Stomach smooth muscle (tissue), 2 donors: ENCODE results near the gene PLXNA1.

Source experiments
- H3K27ac ChIP-seq: one replicate; pipeline ENCODE4 v1.7.0; 2013; ENCODE audit warnings: mild to moderate bottlenecking, low read length, inconsistent platforms
- H3K27me3 ChIP-seq, 2 donors: one replicate each; pipeline ENCODE4 v1.7.0; 2013; ENCODE audit warnings: low read length in 2 of 2; ENCODE audit not compliant: insufficient read depth in 2 of 2, control insufficient read depth in 1 of 2
- H3K36me3 ChIP-seq, 2 donors: one replicate each; pipeline ENCODE4 v1.7.0; 2013; ENCODE audit warnings: low read length in 2 of 2; ENCODE audit not compliant: control insufficient read depth in 2 of 2, insufficient read depth in 2 of 2
- H3K4me1 ChIP-seq: one replicate; pipeline ENCODE4 v1.7.0; 2013; ENCODE audit warnings: low read length; ENCODE audit not compliant: control insufficient read depth, insufficient read depth
- H3K4me3 ChIP-seq, 2 donors: one replicate each; pipeline ENCODE4 v1.7.0; 2013; ENCODE audit warnings: low read length in 2 of 2
- H3K9ac ChIP-seq, 2 donors: one replicate each; pipeline ENCODE4 v1.7.0; 2013; ENCODE audit warnings: low read length in 2 of 2, mild to moderate bottlenecking in 1 of 2
- H3K9me3 ChIP-seq, 2 donors: one replicate each; pipeline ENCODE4 v1.7.0; 2013; ENCODE audit warnings: low read length in 2 of 2; ENCODE audit not compliant: control insufficient read depth in 2 of 2
- donor health status: healthy.
- donor health status: Pancreatic carcinoma.

PLXNA1 gene

DNA sequence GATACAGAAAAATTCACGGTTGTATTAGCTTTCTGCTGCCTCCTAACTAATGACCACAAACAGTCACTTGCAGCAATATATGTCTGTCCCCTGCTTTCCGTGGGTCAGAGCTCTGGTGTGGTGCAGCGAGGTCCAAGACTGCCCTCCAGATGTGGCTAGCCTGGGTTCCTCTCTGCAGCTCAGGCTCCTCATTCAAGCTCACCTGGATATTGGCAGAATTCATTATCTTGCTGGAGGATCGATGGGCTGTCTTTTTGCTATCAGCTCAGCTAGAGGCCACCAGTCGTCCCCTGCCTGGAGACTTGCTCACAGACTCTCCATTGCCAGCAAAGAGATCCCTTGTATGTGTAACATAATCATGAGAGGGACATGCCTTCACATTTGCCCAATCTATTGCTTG, 12.8 kb upstream of the PLXNA1 start:
- Histone ChIP-seq H3K4me3 (no peak overlapping the region), H3K4me1 (no peaks in the 10 kb centered on the region), H3K36me3 (no peaks in the 10 kb centered on the region), H3K27ac (no peak overlapping the region), H3K9me3 (no peaks in the 10 kb centered on the region), H3K27me3 (no peaks in the 10 kb centered on the region), H3K9ac (no peak overlapping the region)

DNA sequence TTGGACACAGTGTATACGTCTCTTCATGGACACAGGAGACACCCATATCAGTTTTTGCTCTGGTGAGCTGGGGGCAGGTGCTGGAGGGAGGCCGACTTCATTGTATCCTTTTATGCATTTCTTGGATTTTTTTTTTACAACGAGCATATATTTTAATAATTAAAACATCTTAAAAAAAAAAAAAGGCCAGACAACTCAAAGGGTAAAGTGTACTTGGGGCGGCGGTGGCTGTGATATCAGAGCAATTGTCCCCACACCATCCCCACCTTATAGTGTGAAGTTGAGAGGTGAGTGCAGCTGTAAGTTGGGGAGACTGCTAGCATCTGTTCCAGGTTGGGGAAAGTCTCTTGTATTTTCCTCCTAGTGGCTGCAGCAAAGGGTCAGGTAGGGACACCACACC, 12.0 kb upstream of the PLXNA1 start:
- Histone ChIP-seq H3K9ac (no peak overlapping the region), H3K4me3 (no peak overlapping the region), H3K27me3 (no peaks in the 10 kb centered on the region), H3K27ac (no peak overlapping the region), H3K36me3 (no peaks in the 10 kb centered on the region), H3K9me3 (no peaks in the 10 kb centered on the region), H3K4me1 (no peaks in the 10 kb centered on the region)

DNA sequence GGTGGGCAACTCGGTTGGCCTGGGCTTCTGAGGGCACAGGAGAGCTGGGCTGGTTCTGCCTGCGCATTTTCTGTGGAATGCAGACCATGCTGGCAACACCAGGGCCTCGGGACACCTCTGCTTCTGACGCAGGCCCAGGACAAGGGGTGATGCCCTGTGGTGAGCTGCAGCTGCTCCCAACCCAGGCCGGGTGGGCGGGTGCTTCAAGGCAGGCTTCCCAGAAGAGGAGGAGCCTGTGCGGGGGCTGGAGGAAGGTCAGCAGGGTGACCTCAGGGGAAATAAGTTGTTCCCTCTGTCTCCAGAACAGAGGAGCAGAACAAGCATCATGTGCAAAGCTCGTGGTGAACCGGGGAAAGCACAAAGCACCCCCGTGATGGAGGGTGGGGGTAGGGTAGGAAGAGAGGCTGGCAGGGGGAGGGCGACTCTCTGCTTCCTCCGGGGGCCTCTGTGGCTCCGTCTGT, 11.0 kb upstream of the PLXNA1 start:
- H3K9me3 ChIP-seq = no peaks in the 10 kb centered on the region
- no peak overlapping the region for H3K27ac ChIP-seq
- no peak overlapping the region for H3K9ac ChIP-seq
- H3K4me1 ChIP-seq = no peaks in the 10 kb centered on the region
- no peaks in the 10 kb centered on the region for H3K27me3 ChIP-seq
- no peak overlapping the region for H3K4me3 ChIP-seq
- no peaks in the 10 kb centered on the region for H3K36me3 ChIP-seq

DNA sequence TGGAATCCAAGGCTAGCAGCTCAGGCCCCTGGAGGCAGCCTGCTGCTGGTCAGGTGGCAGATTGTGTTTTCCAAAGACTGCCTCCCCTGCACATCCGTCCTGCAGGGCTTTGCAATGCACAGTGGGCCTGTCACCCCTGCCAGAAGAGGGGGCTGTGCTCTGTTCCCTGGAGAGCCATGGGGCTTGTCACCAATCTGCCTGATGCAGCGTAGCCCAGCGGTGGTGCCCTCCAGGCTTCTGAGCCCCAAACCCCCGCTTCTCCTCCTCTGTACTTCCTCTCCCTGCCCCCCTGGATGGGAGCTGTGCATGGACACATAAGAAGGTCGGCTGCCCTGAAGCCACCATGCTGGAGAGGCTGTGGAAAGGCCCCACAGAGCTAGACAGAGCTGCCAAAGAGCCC, 10.0 kb upstream of the PLXNA1 start:
- no peaks in the 10 kb centered on the region for H3K9me3 ChIP-seq
- H3K4me1 ChIP-seq = no peaks in the 10 kb centered on the region
- H3K27me3 ChIP-seq = no peaks in the 10 kb centered on the region
- no peak overlapping the region for H3K4me3 ChIP-seq
- H3K27ac ChIP-seq = no peak overlapping the region
- H3K36me3 ChIP-seq = no peaks in the 10 kb centered on the region
- no peak overlapping the region for H3K9ac ChIP-seq

DNA sequence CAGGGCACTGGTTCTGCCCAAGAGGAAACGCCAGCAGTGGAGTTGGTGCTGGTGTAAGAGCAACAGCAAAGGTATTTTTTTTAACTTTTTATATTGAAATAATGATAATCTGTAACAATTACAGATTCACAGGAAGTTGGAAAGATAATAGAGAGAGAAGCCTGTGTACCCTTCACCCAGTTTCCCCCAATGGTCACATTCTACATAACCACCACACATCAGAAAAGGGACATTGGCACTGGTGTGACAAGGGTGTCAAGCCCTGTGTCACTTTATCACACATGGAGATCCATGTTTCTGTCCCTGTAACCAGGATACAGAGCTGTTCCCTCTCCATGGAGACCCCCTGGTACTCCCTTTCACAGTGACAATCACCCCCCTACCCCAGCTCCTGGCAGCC, 9.1 kb upstream of the PLXNA1 start:
- no peaks in the 10 kb centered on the region for H3K36me3 ChIP-seq
- H3K9me3 ChIP-seq = no peaks in the 10 kb centered on the region
- H3K27me3 ChIP-seq = no peaks in the 10 kb centered on the region
- no peak overlapping the region for H3K9ac ChIP-seq
- H3K27ac ChIP-seq = no peak overlapping the region
- H3K4me3 ChIP-seq = no peak overlapping the region
- no peaks in the 10 kb centered on the region for H3K4me1 ChIP-seq

DNA sequence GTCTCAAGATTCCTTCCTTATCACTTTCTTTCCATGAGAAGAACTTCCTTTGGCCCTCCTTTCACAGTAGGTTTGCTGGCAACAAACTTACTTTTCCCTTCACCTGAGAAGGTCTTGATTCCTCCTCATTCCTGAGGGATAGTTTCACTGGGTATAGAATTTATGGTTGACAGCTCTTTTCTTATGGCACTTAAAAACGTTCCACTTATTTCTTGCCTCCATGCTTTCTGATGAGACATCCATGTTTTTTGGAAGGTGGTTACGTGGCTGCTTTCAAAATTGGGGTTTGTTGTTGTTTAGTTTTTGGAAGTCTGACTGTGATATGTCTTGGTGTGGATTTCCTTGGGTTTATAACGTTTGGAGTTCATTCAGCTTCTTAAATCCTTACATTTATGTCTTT, 8.2 kb upstream of the PLXNA1 start:
- H3K4me3 ChIP-seq = no peak overlapping the region
- peaks cover 0 to 3% of the 10 kb centered on the region in 2 donors for H3K27me3 ChIP-seq
- no peaks in the 10 kb centered on the region for H3K9me3 ChIP-seq
- no peaks in the 10 kb centered on the region for H3K4me1 ChIP-seq
- no peaks in the 10 kb centered on the region for H3K36me3 ChIP-seq
- H3K9ac ChIP-seq = no peak overlapping the region
- no peak overlapping the region for H3K27ac ChIP-seq

DNA sequence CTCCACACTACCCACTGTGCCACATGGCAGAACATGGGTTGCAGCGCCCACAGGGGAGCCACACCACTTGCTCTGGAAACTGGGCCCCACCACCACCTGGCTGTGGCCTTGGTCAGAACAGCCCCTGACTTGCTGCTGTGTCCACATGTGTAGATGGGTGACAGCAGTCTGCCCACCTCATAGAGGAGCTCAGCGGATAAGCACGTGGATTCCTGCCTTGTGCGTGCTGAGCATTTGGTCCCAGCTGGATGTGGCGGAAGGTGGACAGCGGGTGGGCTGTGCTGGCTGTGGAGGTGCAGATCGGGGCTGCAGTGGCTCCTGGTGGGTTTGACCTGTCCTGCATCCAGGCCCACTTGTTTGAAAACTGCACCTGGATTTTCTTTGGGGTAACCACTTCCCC, 6.0 kb upstream of the PLXNA1 start:
- no peaks in the 10 kb centered on the region for H3K9me3 ChIP-seq

DNA sequence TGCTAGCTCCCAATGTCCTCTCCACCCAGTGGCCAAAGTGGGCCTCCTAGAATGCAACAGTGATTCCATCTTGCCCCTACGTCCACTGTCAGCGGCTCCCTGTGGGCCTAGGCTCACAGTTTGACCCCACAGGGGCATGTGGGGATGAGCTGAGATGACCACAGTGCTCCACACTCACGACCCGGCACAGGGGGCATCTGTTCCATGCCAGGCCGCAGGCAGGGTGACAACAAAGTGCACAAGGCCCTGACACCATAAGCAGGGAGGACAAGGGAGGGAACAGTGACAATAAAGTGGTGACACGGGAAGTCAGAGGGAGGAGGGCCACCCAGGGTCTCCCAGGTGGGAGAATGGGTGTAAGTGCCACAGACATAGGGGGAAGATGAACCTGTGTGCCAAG, 5.1 kb upstream of the PLXNA1 start:
- H3K36me3 ChIP-seq = no peaks in the 10 kb centered on the region
- no peak overlapping the region for H3K9ac ChIP-seq
- no peak overlapping the region for H3K4me3 ChIP-seq
- H3K27me3 ChIP-seq = peaks cover 0 to 9% of the 10 kb centered on the region in 2 donors
- no peaks in the 10 kb centered on the region for H3K9me3 ChIP-seq
- H3K27ac ChIP-seq = no peak overlapping the region
- H3K4me1 ChIP-seq = peaks cover 9% of the 10 kb centered on the region

More for the DNA sequence above, 6.0 kb upstream of the PLXNA1 start:
- Histone ChIP-seq H3K4me1 (peaks cover under 1% of the 10 kb centered on the region), H3K27ac (no peak overlapping the region), H3K27me3 (peaks cover 0 to 9% of the 10 kb centered on the region in 2 donors), H3K9ac (no peak overlapping the region), H3K36me3 (no peaks in the 10 kb centered on the region), H3K4me3 (no peak overlapping the region)

DNA sequence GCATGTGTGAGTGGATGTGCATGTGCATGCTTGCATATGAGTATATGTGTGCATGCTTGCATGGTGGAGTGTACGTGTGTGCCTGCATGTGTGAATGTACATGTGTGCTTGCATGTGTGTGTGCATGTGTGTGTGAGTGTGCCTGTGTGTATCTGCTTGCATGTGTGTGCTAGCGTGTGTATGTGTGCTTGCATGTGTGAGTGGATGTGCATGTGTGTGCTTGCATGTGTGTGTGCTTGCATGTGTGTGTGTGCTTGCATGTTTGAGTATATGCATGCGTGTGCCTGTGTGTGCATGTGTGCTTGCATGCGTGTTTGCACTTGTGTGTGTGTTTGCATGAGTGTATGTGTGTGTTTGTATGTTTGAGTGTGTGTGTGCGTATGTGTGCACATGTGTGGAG, 4.6 kb upstream of the PLXNA1 start:
- Histone ChIP-seq H3K4me3 (no peak overlapping the region), H3K9ac (no peak overlapping the region), H3K27me3 (peaks cover 0 to 9% of the 10 kb centered on the region in 2 donors), H3K36me3 (no peaks in the 10 kb centered on the region), H3K27ac (no peak overlapping the region), H3K4me1 (peaks cover 9% of the 10 kb centered on the region), H3K9me3 (no peaks in the 10 kb centered on the region)

DNA sequence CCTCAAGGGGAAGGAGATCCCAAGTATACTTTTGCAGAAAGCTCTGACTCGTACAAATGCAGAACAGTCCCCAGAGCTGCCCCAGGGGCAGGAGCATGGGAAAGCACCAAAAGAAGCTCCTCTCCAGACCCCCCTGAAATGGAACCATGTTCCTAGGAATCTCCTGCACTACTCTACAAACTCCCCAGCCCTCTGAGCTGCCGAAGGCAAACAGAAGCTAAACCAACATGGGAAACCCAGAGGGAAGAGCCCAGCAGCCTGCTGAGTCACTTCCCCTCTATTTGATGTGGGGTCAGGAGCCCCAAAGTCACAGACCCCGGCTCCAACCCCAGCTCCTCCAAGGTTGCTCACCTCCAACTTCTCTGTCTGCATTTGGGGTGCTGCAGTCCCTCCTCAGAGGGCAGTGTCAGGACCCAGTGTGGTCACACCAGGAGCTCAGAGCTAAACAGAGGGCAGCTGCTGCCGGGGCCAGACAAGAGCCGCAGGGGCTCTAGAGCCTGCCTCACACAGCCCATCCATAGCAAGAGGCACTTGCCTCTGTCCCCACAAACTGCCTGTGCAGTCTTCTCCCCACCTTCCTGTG, 3.8 kb upstream of the PLXNA1 start:
- Histone ChIP-seq H3K27me3 (peaks cover 0 to 9% of the 10 kb centered on the region in 2 donors), H3K4me3 (no peak overlapping the region), H3K9me3 (no peaks in the 10 kb centered on the region), H3K9ac (no peak overlapping the region), H3K36me3 (no peaks in the 10 kb centered on the region), H3K27ac (no peak overlapping the region), H3K4me1 (peaks cover 11% of the 10 kb centered on the region)

DNA sequence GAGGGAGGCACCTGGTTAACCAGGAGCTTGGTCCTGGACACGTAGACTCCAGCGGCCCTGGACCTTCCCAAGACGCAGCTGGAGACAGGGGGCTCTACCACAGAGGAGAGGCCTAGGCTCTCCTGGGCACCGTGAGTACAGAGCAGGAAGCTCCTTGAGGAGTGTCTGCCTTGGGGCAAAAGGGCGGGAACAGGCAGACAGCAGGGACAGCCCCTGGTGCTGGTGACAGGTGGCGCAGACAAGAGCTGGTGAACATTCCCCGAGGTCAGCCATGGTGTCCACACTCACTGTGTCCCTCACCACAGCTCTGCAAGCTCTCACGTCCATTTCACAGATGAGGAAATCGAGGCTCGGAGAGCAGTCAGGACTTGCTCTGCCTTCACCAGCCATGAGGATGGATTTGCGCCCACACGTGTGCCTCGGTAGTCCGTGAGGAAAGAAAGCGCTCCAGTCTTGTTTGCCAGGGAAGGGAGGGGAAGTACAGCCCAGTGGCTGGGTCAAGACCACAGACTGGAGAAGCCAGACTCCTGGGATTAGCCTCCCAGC, 2.6 kb upstream of the PLXNA1 start:
- H3K9me3 ChIP-seq = no peaks in the 10 kb centered on the region
- no peaks in the 10 kb centered on the region for H3K36me3 ChIP-seq
- no peak overlapping the region for H3K27ac ChIP-seq
- peaks cover 0 to 9% of the 10 kb centered on the region in 2 donors for H3K27me3 ChIP-seq
- peaks cover 22% of the 10 kb centered on the region for H3K4me1 ChIP-seq
- no peak overlapping the region for H3K4me3 ChIP-seq
- H3K9ac ChIP-seq = no peak overlapping the region
